NB4 (cell line): ENCODE results near the gene UBAC2.

Experiments used
- DNase-seq: peaks from one replicate; pipeline ENCODE4 v3.0.0; 2010; ENCODE audit warnings: low read depth
- H3K4me3 ChIP-seq: one replicate; pipeline ENCODE4 v1.5.1; 2011; ENCODE audit warnings: mild to moderate bottlenecking, low read depth, low read length, moderate library complexity
- CTCF ChIP-seq: IDR thresholded peaks from one replicate; pipeline ENCODE4 v1.5.1; 2012; ENCODE audit warnings: low read depth, low read length
- MAX ChIP-seq: IDR thresholded peaks from 2 replicates; pipeline ENCODE4 v1.6.1; 2011; ENCODE audit warnings: low read depth, low read length
- MYC ChIP-seq: IDR thresholded peaks from 2 replicates; pipeline ENCODE4 v1.6.1; 2011; ENCODE audit warnings: low read depth, low read length
- POLR2A ChIP-seq: IDR thresholded peaks from 2 replicates; pipeline ENCODE4 v1.6.1; 2011; ENCODE audit warnings: mild to moderate bottlenecking; ENCODE audit not compliant: insufficient read length; ENCODE audit errors: extremely low read depth

UBAC2 gene

GRCh38 chr13:99263126-99263785 lies 62.6 kb downstream of the UBAC2 start:
- TF ChIP-seq CTCF: no peak
- no peak for TF ChIP-seq MAX
- TF ChIP-seq POLR2A: no peak
- no peak for TF ChIP-seq MYC
- H3K4me3 ChIP-seq: no peak overlapping the region
- no peak for DNase-seq

GRCh38 chr13:99264051-99264450 lies 63.4 kb downstream of the UBAC2 start:
- DNase-seq: peak; percentile 71
- TF ChIP-seq MAX: no peak
- TF ChIP-seq MYC: no peak
- TF ChIP-seq CTCF: no peak
- TF ChIP-seq POLR2A: no peak
- no peak overlapping the region for H3K4me3 ChIP-seq

GRCh38 chr13:99265162-99265800 lies 64.6 kb downstream of the UBAC2 start:
- no peak for DNase-seq
- H3K4me3 ChIP-seq: no peak overlapping the region
- no peak for TF ChIP-seq MYC
- no peak for TF ChIP-seq CTCF
- no peak for TF ChIP-seq POLR2A
- no peak for TF ChIP-seq MAX

- H3K4me3 ChIP-seq: no peak overlapping the region
- peak; percentile 60 for DNase-seq
- TF ChIP-seq MAX (no peak), MYC (no peak), CTCF (peak; percentile 33), POLR2A (no peak)
These were observed 65.3 kb downstream of the UBAC2 start for GRCh38 chr13:99265821-99266426.

- DNase-seq: no peak
- TF ChIP-seq MAX: no peak
- TF ChIP-seq MYC: no peak
- no peak for TF ChIP-seq CTCF
- TF ChIP-seq POLR2A: no peak
- H3K4me3 ChIP-seq: no peak overlapping the region
These were observed 66.2 kb downstream of the UBAC2 start for GRCh38 chr13:99266827-99267226.
